ENCODE measurements around the gene ARHGAP18. TPM values are rescaled to one million over a fixed set of nuclear protein-coding genes. Genes with fewer than 3 reads are reported as not detected.

The ARHGAP18 gene
- total and polyA plus RNA-seq, 10 of the 15 experiments (the other 5 are each of a cell fraction or from before 2014, with no cell fraction given) = 18.2 to 52.2 (median 31.7) TPM

- TF ChIP-seq PBX3 (IDR thresholded peaks at IDR 0.05; ENCODE audit: insufficient replicate concordance, low read depth, low read length) = no peak
- TF ChIP-seq ZNF622 (IDR thresholded peaks at IDR 0.05) = no peak
- TF ChIP-seq KDM1A (IDR thresholded peaks at IDR 0.05; ENCODE audit: borderline replicate concordance) = no peak
- no peak for TF ChIP-seq RELA (IDR thresholded peaks at IDR 0.05; ENCODE audit: borderline replicate concordance, partially characterized antibody)
- no peak for TF ChIP-seq CEBPZ (IDR thresholded peaks at IDR 0.05; ENCODE audit: low read depth, low read length)
- TF ChIP-seq RCOR1 (conservative IDR thresholded peaks at IDR 0.05; ENCODE audit: low read depth, low read length) = no peak
- TF ChIP-seq CBX5 (IDR thresholded peaks at IDR 0.05; ENCODE audit: low read depth) = peak; percentile 78; the same call in 1 of the 2 replicates
- no peak for TF ChIP-seq GATAD2B (conservative IDR thresholded peaks at IDR 0.05; ENCODE audit: low read depth)
- no peak for TF ChIP-seq EGR1 (IDR thresholded peaks at IDR 0.05; ENCODE audit: borderline replicate concordance in 1 of 2, low read depth in 2 of 2, low read length in 2 of 2)
- TF ChIP-seq CTCF (IDR thresholded peaks at IDR 0.05 in 2 of 3, conservative IDR thresholded peaks at IDR 0.05 in 1 of 3; ENCODE audit: control insufficient read depth in 2 of 3, extremely low read depth in 1 of 3, insufficient read depth in 1 of 3, low read depth in 3 of 3, low read length in 3 of 3) = peak; percentile 57 to 70 (median 65)
- TF ChIP-seq SIX5 (IDR thresholded peaks at IDR 0.05; ENCODE audit: low read depth, low read length, severe bottlenecking) = no peak
- 0 out of 2 replicates have a peak, but pooled peaks have one; percentile 13 for TF ChIP-seq BMI1 (IDR thresholded peaks at IDR 0.05; ENCODE audit: borderline replicate concordance)
- TF ChIP-seq MXI1 (IDR thresholded peaks at IDR 0.05; ENCODE audit: low read depth, low read length) = no peak
- TF ChIP-seq LARP7 (IDR thresholded peaks at IDR 0.05) = no peak
- TF ChIP-seq, protein P1, sequence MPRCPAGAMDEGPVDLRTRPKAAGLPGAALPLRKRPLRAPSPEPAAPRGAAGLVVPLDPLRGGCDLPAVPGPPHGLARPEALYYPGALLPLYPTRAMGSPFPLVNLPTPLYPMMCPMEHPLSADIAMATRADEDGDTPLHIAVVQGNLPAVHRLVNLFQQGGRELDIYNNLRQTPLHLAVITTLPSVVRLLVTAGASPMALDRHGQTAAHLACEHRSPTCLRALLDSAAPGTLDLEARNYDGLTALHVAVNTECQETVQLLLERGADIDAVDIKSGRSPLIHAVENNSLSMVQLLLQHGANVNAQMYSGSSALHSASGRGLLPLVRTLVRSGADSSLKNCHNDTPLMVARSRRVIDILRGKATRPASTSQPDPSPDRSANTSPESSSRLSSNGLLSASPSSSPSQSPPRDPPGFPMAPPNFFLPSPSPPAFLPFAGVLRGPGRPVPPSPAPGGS (IDR thresholded peaks at IDR 0.05; ENCODE audit: borderline replicate concordance, insufficient read depth, low read depth, low read length, poor library complexity, severe bottlenecking) = no peak
- peak; percentile 56 for TF ChIP-seq PKNOX1 (IDR thresholded peaks at IDR 0.05)
- TF ChIP-seq ZNF384 (IDR thresholded peaks at IDR 0.05; ENCODE audit: borderline replicate concordance, low read depth, low read length) = no peak
- TF ChIP-seq NFXL1 (IDR thresholded peaks at IDR 0.05; ENCODE audit: borderline replicate concordance) = no peak
- no peak for TF ChIP-seq NR2F1 (conservative IDR thresholded peaks at IDR 0.05)
- TF ChIP-seq IRF4 (IDR thresholded peaks at IDR 0.05; ENCODE audit: low read depth, low read length) = no peak
- TF ChIP-seq ZZZ3 (IDR thresholded peaks at IDR 0.05; ENCODE audit: control insufficient read depth, insufficient read length, low read depth) = no peak
Observed at GRCh38 chr6:129730477-129731165, 20.6 kb upstream of the ARHGAP18 start (continued).

Measured in GM12878 (cell line).